Mesothelial cell of epicardium (in vitro differentiated cells): ENCODE data around the gene XRRA1. TPM values are rescaled to one million over a fixed set of nuclear protein-coding genes. Genes with fewer than 3 reads are reported as not detected.
"Not testable (repeated sequence)": the region's sequence is repeated elsewhere in the genome, so short reads cannot be mapped to it uniquely, and the experiment has no call there.

Experiments used
- DNase-seq, 2 experiments: peaks; one replicate each; pipeline ENCODE4 v3.0.0; 2021; ENCODE audit warnings: low spot score in 2 of 2; ENCODE audit not compliant: unreplicated experiment in 2 of 2
- H3K27ac Mint-ChIP-seq: 2 replicates; pipeline ENCODE4 v1.8.0; 2021; ENCODE audit warnings: mixed read lengths
- H3K27me3 Mint-ChIP-seq: 2 replicates; pipeline ENCODE4 v1.8.0; 2021; ENCODE audit warnings: low read depth, mixed read lengths
- H3K36me3 Mint-ChIP-seq: 2 replicates; pipeline ENCODE4 v1.8.0; 2021; ENCODE audit warnings: mixed read lengths
- H3K4me1 Mint-ChIP-seq: 2 replicates; pipeline ENCODE4 v1.8.0; 2021; ENCODE audit warnings: mixed read lengths
- H3K4me3 Mint-ChIP-seq: 2 replicates; pipeline ENCODE4 v1.8.0; 2021; ENCODE audit warnings: mild to moderate bottlenecking, moderate library complexity, mixed read lengths
- H3K9me3 Mint-ChIP-seq: 2 replicates; pipeline ENCODE4 v1.8.0; 2021; ENCODE audit warnings: mixed read lengths
- CTCF ChIP-seq: fragments of 200-600 bp; sonication (generic); IDR thresholded peaks from one replicate; pipeline ENCODE4 v1.5.0; 2021; ENCODE audit warnings: antibody characterized with exemption; ENCODE audit not compliant: unreplicated experiment
- total RNA-seq: library from RNA; stranded (reverse); gene quantifications from 3 replicates; pipeline ENCODE4 v1.2.1, GENCODE V29; 2021

The XRRA1 gene
- total RNA-seq, result 11.9 to 12.8 TPM (median 12.3 TPM) in 3 replicates

GRCh38 chr11:74948898-74949752 lies at the start of gene XRRA1, which contains the start of gene SPCS2:
Gene XRRA1 (minus strand): TSS chr11:74949091. CDS start chr11:74940878, 8,213 bp downstream.
Gene SPCS2 (plus strand): TSS chr11:74949266. CDS start chr11:74949286, 20 bp downstream.
- H3K36me3 Mint-ChIP-seq, result peaks cover 4% of the 10 kb centered on the region
- no peaks in the 10 kb centered on the region for H3K27me3 Mint-ChIP-seq
- peak within 1 kb of the TSS; percentile 99 for H3K4me3 Mint-ChIP-seq
- no peaks in the 10 kb centered on the region for H3K9me3 Mint-ChIP-seq
- DNase-seq, result peak; percentile 93 to 95
- TF ChIP-seq CTCF, result no peak
- peaks cover 29% of the 10 kb centered on the region for H3K4me1 Mint-ChIP-seq
- peak within 1 kb of the TSS; percentile 98 for H3K27ac Mint-ChIP-seq

GRCh38 chr11:74992852-74993251 lies 44.0 kb upstream of the XRRA1 start:
- no peak for TF ChIP-seq CTCF
- H3K4me1 Mint-ChIP-seq, result peaks cover 6% of the 10 kb centered on the region
- no peaks in the 10 kb centered on the region for H3K27me3 Mint-ChIP-seq
- peaks cover 9% of the 10 kb centered on the region for H3K36me3 Mint-ChIP-seq
- H3K27ac Mint-ChIP-seq, result no peak overlapping the region
- H3K4me3 Mint-ChIP-seq, result no peak overlapping the region
- DNase-seq, result no peak
- no peaks in the 10 kb centered on the region for H3K9me3 Mint-ChIP-seq

- no peak for DNase-seq
- no peaks in the 10 kb centered on the region for H3K27me3 Mint-ChIP-seq
- H3K4me1 Mint-ChIP-seq, result peaks cover 6% of the 10 kb centered on the region
- H3K27ac Mint-ChIP-seq, result no peak overlapping the region
- TF ChIP-seq CTCF, result no peak
- no peak overlapping the region for H3K4me3 Mint-ChIP-seq
- no peaks in the 10 kb centered on the region for H3K36me3 Mint-ChIP-seq
- no peaks in the 10 kb centered on the region for H3K9me3 Mint-ChIP-seq
Observed at GRCh38 chr11:74990941-74991340, 42.0 kb upstream of the XRRA1 start.

- H3K4me1 Mint-ChIP-seq, H3K36me3 Mint-ChIP-seq, H3K9me3 Mint-ChIP-seq, H3K27me3 Mint-ChIP-seq, DNase-seq, H3K27ac Mint-ChIP-seq, H3K4me3 Mint-ChIP-seq: not testable (repeated sequence)
Observed at GRCh38 chr11:74990150-74990549, 41.3 kb upstream of the XRRA1 start.

- H3K4me3 Mint-ChIP-seq, result peak overlapping the region; percentile 96
- H3K9me3 Mint-ChIP-seq, result no peaks in the 10 kb centered on the region
- H3K27ac Mint-ChIP-seq, result peak overlapping the region; percentile 92
- peaks cover 6% of the 10 kb centered on the region for H3K4me1 Mint-ChIP-seq
- H3K27me3 Mint-ChIP-seq, result no peaks in the 10 kb centered on the region
- no peak for TF ChIP-seq CTCF
- no peak for DNase-seq
- no peaks in the 10 kb centered on the region for H3K36me3 Mint-ChIP-seq
Observed at GRCh38 chr11:74989260-74989638, 40.4 kb upstream of the XRRA1 start.

- H3K36me3 Mint-ChIP-seq, result no peaks in the 10 kb centered on the region
- no peaks in the 10 kb centered on the region for H3K9me3 Mint-ChIP-seq
- H3K4me3 Mint-ChIP-seq, result peak within 1 kb of the TSS; percentile 96
- peak within 1 kb of the TSS; percentile 92 for H3K27ac Mint-ChIP-seq
- no peaks in the 10 kb centered on the region for H3K27me3 Mint-ChIP-seq
- no peak for TF ChIP-seq CTCF
- peaks cover 6% of the 10 kb centered on the region for H3K4me1 Mint-ChIP-seq
- DNase-seq, result peak; percentile 58 to 61
Observed at GRCh38 chr11:74988541-74989259, 39.8 kb upstream of the XRRA1 start, which contains the start of gene NEU3. Gene NEU3 (plus strand): TSS chr11:74988933. CDS start chr11:74989061, 128 bp downstream.
